NCI-H774 (cell line): ENCODE data around the gene LRRN3.
"Not testable (repeated sequence)": the region's sequence is repeated elsewhere in the genome, so short reads cannot be mapped to it uniquely, and the experiment has no call there.

ENCODE experiments used
- DNase-seq: peaks from one replicate; lab custom pipeline; 2025; lab: John Stamatoyannopoulos, UW

The LRRN3 gene

GRCh38 chr7:111090846-111091245, at the start of gene LRRN3:
LRRN3 (plus strand) TSS chr7:111091127; CDS start chr7:111122773, 31,646 bp downstream.
- no peak for DNase-seq

- no peak for DNase-seq
Observed at GRCh38 chr7:111041577-111041976, 49.4 kb upstream of the LRRN3 start.

- DNase-seq = no peak
Observed at GRCh38 chr7:111042842-111043241, 48.1 kb upstream of the LRRN3 start.

- DNase-seq = no peak
Observed at GRCh38 chr7:111043561-111043960, 47.4 kb upstream of the LRRN3 start.

GRCh38 chr7:111045449-111045848, 45.5 kb upstream of the LRRN3 start:
- no peak for DNase-seq

GRCh38 chr7:111047595-111047994, 43.3 kb upstream of the LRRN3 start:
- DNase-seq = no peak

- DNase-seq = no peak
Observed at GRCh38 chr7:111049971-111050680, 40.8 kb upstream of the LRRN3 start.

GRCh38 chr7:111050875-111051416, 40.0 kb upstream of the LRRN3 start:
- DNase-seq = no peak

GRCh38 chr7:111051832-111052231, 39.1 kb upstream of the LRRN3 start:
- no peak for DNase-seq

- DNase-seq = no peak
Observed at GRCh38 chr7:111053035-111053434, 37.9 kb upstream of the LRRN3 start.

GRCh38 chr7:111056371-111056770, 34.6 kb upstream of the LRRN3 start:
- no peak for DNase-seq

- no peak for DNase-seq
Observed at GRCh38 chr7:111057066-111057465, 33.9 kb upstream of the LRRN3 start.

GRCh38 chr7:111059833-111060232, 31.1 kb upstream of the LRRN3 start:
- no peak for DNase-seq

GRCh38 chr7:111063166-111063565, 27.8 kb upstream of the LRRN3 start:
- DNase-seq = no peak

- DNase-seq = no peak
Observed at GRCh38 chr7:111067251-111067650, 23.7 kb upstream of the LRRN3 start.

- no peak for DNase-seq
Observed at GRCh38 chr7:111067682-111068081, 23.2 kb upstream of the LRRN3 start.

GRCh38 chr7:111068618-111069017, 22.3 kb upstream of the LRRN3 start:
- no peak for DNase-seq

- no peak for DNase-seq
Observed at GRCh38 chr7:111071556-111071955, 19.4 kb upstream of the LRRN3 start.

GRCh38 chr7:111072658-111073057, 18.3 kb upstream of the LRRN3 start:
- not testable (repeated sequence) for DNase-seq

GRCh38 chr7:111074071-111074747, 16.7 kb upstream of the LRRN3 start:
- no peak for DNase-seq

- no peak for DNase-seq
Observed at GRCh38 chr7:111074748-111075146, 16.2 kb upstream of the LRRN3 start.

- no peak for DNase-seq
Observed at GRCh38 chr7:111075498-111075897, 15.4 kb upstream of the LRRN3 start.

- DNase-seq = no peak
Observed at GRCh38 chr7:111076205-111076604, 14.7 kb upstream of the LRRN3 start.
